HL-60 (cell line): ENCODE measurements around the gene KIF11.

Experiments
- DNase-seq, 2 experiments: peaks; one replicate each; pipeline ENCODE4 v3.0.0-alpha.2; 2010 to 2020; ENCODE audit warnings: low read depth in 1 of 2, low spot score in 1 of 2
- H3K27ac ChIP-seq: fragments of 250-450 bp; sonication (Bioruptor Pico); replicated peaks from 2 replicates; pipeline ENCODE4 v1.5.1; 2020; ENCODE audit warnings: mild to moderate bottlenecking, moderate library complexity
- H3K27me3 ChIP-seq: fragments of 250-450 bp; sonication (Bioruptor Pico); 2 replicates; pipeline ENCODE4 v1.5.1; 2021; ENCODE audit warnings: mild to moderate bottlenecking, moderate library complexity; ENCODE audit not compliant: insufficient read depth, poor library complexity, severe bottlenecking
- H3K4me3 ChIP-seq: replicated peaks from 2 replicates; pipeline ENCODE4 v1.5.1; 2011; ENCODE audit warnings: mild to moderate bottlenecking, control low read depth, low read length; ENCODE audit not compliant: insufficient read depth
- CTCF ChIP-seq: IDR thresholded peaks from one replicate; pipeline ENCODE4 v1.5.1; 2011; ENCODE audit warnings: low read length, control low read depth, inconsistent platforms; ENCODE audit not compliant: insufficient read depth
- GABPA ChIP-seq: IDR thresholded peaks from 2 replicates; pipeline ENCODE4 v1.6.1; 2012; ENCODE audit warnings: low read depth
- POLR2AphosphoS5 ChIP-seq: IDR thresholded peaks from 2 replicates; pipeline ENCODE4 v1.6.1; 2012; ENCODE audit warnings: low read depth
- REST ChIP-seq: IDR thresholded peaks from 2 replicates; pipeline ENCODE4 v1.6.1; 2012; ENCODE audit warnings: low read depth; ENCODE audit not compliant: insufficient replicate concordance
- SPI1 ChIP-seq: IDR thresholded peaks from 2 replicates; pipeline ENCODE4 v1.6.1; 2012; ENCODE audit warnings: low read depth, mild to moderate bottlenecking, borderline replicate concordance

The KIF11 gene

GRCh38 chr10:92547676-92548075 is 45.3 kb upstream of the KIF11 start:
- H3K4me3 ChIP-seq, result no peak overlapping the region
- no peak for DNase-seq
- H3K27me3 ChIP-seq, result no peaks in the 10 kb centered on the region
- no peak overlapping the region for H3K27ac ChIP-seq
- no peak for TF ChIP-seq SPI1
- no peak for TF ChIP-seq GABPA
- no peak for TF ChIP-seq REST
- no peak for TF ChIP-seq CTCF
- TF ChIP-seq POLR2AphosphoS5, result no peak

- Histone ChIP-seq H3K27me3 (no peaks in the 10 kb centered on the region), H3K27ac (no peak overlapping the region), H3K4me3 (no peak overlapping the region)
- no peak for DNase-seq
- TF ChIP-seq GABPA, result no peak
These were observed 42.0 kb upstream of the KIF11 start for GRCh38 chr10:92550924-92551323.

GRCh38 chr10:92552310-92552709 is 40.6 kb upstream of the KIF11 start:
- TF ChIP-seq CTCF, result no peak
- no peak for TF ChIP-seq SPI1
- TF ChIP-seq REST, result no peak
- no peak for TF ChIP-seq POLR2AphosphoS5
- no peak for TF ChIP-seq GABPA
- H3K27ac ChIP-seq, result no peak overlapping the region
- H3K4me3 ChIP-seq, result no peak overlapping the region
- DNase-seq, result no peak
- no peaks in the 10 kb centered on the region for H3K27me3 ChIP-seq

- Histone ChIP-seq H3K27me3 (no peaks in the 10 kb centered on the region), H3K27ac (no peak overlapping the region), H3K4me3 (no peak overlapping the region)
- no peak for DNase-seq
- no peak for TF ChIP-seq CTCF
- TF ChIP-seq REST, result no peak
- TF ChIP-seq POLR2AphosphoS5, result no peak
- no peak for TF ChIP-seq SPI1
- no peak for TF ChIP-seq GABPA
These were observed 39.0 kb upstream of the KIF11 start for GRCh38 chr10:92553959-92554358.
